ELF-1 (cell line): Measurements from ENCODE around the gene WFDC12.

Experiments used
- DNase-seq: peaks from one replicate; pipeline ENCODE4 v3.0.0-alpha.2; 2016; ENCODE audit warnings: low read depth, low spot score

Gene WFDC12

DNA sequence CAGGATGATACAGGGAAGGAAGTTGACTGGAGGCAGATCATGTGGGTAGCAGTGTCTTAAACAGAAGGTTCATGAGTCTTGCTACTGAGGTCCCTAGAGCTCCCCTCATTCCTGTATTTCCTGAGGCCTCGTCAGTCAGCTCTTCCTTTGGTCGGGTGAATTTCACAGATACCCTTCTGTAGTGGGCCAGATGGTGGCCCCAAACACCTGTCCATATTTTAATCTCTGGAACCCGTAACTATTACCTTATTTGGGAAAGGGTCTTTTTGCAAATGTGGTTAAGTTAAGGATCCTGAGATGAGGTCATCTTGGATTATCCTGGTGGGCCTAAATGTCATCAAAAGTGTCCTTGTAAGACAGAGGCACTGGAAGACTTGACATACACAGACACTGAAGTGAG, 32.9 kb downstream of the WFDC12 start:
- no peak for DNase-seq

DNA sequence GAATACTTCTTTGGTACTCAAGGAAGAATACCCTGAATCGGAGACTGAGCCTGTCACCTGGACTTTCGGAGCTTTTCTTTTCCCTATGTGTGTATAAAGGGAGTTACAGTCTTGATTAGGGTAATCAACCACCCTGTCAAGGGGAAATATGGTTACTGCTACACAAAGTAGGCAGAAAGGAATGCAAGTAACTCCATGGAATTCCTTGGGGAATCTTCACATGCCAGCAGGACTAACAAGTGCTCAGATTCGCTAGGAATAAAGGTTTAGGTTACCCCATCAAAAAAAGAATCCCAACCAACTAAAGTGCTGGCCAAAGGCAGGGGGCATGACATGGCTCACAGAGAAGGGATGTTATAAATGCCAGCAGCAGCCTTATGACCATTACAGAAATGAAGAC, 33.8 kb downstream of the WFDC12 start:
- DNase-seq, result no peak

DNA sequence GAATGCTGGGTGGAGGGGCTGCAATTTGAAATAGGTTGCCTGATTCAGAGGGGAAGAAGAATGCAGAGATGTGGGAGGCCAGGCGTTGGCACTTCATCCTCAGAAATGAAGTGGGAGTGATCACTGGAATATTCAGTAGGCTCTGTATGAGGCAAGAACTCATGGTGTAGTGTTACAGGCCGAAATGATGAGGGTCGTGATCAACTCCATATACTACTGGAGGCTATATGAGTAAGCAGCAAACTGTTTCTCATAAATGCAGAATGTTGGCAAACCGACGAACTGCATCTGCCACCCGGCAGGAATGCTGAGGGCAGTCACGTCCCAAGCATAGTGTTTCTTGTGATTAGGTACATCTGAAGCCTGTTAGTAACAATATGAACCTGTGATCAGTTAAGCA, 36.0 kb downstream of the WFDC12 start:
- DNase-seq, result no peak

DNA sequence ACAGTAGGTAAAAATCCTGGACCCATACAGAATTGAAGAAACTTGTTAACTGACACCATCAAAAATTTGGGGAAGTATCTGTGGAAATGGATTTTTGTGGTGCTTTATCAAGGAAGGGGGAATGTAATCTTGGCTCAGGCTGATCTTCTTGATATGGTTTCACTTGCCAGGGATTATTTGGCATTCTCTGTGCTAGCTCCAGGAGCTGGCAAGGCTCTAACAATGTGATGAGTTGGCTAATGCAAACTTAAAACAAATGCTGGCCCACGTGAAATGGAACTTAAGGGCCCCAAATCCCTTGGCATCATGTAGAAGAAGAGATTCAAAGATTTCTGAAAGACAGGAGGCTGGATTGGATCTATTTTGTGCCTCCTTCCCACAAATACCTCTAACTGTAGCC, 36.5 kb downstream of the WFDC12 start:
- DNase-seq, result no peak

DNA sequence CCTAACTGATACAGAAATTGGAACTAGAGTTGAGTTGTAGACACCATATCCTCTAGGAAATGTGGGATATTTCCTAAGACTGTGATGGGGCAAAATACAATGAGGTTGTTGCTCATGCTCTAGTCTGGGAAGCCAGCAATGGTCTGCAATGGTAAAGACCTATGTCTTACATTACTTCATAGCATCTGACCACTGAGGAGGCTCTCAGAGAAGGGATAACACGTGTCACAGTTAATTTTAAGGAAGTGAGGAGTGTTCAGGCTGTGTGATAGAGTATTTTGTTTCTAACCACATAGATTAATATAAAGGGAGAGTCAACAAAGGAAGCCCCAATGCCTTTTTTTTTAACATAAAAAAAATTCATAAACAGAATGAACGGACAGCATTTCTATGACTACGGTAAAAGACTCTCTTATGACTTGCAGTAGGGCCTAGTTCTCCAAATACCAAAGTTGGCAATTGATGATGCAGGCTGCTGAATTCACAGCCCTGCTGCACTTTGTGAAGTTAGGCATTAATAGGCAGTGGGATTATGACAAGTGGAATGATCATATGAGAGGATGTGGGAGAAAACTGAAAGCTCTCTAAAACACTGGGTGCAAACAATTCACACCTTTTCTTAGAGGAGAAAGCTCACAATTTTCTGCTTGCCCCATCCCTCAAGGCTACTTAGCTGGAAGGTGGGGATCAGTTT, 37.0 kb downstream of the WFDC12 start:
- no peak for DNase-seq

DNA sequence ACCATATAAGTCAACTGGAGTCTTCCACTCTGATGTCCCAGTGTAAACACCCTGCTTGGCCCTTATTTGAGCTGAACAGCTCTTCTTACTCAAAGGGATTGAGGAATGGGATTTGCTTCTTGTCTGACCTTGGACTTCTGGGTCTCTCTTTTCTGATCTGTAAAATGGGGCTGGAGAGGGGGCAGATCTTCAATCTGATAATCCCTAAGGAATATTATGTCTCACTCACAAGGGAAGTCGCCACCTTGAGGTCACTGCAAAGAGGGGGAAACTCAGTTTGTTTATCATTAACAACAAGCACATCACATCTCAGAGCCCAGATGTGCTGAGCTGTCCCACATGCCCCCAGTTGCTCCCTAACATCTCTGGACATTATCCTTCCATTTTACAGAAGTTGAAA, 38.4 kb downstream of the WFDC12 start:
- DNase-seq, result no peak

DNA sequence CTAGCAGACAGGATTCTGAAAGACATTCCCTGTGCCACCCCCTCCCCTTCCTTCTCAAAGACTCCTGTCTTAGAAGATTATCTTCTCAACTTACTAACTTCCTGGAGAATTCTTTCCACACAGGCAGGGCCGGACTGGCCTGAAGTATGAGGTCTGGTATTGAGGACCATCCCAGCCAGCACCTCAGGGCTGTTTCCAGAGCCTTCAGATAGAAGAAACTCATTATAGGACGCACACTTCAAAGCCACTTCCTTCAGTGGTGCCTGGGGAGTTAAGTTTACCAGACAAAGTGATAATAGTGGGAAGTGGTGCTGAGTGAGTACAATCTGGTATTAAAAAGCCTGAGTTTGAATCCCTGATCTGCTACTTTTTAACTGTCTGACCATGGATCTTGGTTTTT, 39.0 kb downstream of the WFDC12 start:
- DNase-seq, result peak; percentile 68

DNA sequence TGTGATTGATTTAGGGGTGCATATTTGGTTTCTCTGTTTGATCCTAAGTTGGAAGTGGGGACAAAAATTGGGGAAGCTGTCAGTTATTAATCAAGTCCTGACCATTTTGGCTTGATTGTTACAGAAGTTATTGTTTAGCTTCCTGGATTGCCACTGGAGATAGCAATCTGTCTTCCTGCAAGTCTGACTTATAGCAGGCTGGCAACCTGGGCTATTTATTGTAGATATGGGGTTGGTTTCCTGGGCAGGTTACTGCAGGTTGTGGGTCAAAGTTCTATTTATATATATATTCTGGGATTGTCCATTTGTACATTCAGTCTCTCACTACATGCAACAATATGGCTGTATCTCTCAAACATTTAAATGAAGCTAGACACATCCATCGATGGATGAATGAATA, 41.1 kb downstream of the WFDC12 start:
- no peak for DNase-seq

DNA sequence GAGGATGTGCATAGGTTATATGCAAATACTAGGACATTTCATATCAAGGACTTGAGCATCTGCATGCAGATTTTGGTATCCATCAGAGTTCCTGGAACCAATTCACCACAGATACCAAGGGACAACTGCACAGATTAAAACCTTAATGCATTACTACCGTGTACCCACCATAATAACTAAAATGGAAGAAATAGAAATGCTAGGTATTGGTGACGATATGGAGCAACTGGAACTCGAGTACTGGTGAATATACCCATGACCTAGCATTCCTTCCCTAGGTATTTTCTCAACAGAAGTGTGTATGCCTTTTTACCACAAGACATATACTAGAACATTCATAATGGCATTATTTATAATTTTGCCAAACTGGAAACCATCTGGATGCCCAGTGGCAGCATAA, 41.8 kb downstream of the WFDC12 start:
- no peak for DNase-seq

DNA sequence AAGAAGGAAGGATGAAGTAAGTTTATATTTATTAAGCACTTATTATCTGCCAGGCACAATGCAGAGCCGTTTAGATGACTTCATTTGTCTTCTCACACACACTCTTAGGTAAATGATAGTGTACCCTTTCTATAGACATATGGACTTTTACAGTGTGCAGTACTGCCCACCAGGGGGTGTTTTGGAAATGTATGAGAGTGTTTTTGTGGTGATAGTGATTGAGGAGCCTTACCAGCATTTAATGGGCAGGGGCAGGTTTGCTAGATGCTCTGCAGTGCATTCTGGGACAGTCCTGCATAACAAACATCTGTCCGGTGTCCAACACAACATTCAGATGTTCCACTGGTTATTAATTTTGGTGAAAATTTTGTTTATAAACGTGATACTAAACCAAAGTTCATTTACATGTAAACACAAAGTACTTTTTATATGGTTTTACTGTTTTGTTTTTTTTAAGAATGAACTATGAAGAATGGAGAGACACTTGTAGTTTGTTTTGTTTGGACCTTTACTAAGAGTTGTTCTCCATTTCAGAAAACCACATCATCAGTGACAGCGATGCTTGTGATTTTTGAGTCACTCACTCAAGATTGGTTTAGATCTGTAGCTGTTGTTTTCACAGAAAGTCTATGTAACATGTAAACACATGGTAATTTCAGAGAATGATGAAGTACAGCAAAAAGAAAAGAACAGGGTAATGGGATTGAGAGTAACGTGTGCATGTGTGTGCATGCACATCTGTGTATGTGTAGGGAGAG, 43.2 kb downstream of the WFDC12 start:
- no peak for DNase-seq

DNA sequence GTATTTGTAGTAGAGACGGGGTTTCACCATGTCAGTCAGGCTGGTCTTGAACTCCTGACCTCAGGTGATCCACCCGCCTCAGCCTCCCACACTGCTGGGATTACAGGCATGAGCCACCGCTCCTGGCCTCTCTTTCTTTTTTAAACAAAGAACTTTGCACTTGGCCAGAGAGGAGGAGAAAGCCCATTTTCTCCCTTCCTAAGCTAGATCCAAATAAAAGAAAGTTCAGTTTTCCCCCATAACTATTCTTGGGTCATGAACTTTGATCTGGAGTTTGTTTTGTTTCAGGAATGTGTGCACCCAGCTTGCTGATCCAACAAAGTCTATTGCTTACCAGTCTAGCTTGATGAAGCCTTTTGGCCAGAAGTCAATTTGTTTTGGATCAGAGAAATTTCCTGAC, 46.7 kb downstream of the WFDC12 start:
- DNase-seq, result no peak
